GM18861 (cell line): ENCODE data around the gene ZXDC.
A peak's percentile ranks its signal among the peaks of the same experiment; 100 is the strongest.

Source experiments
- ATAC-seq: cut with Tn5 transposase; IDR thresholded peaks from one replicate; pipeline ENCODE4 v1.9.1; 2021; ENCODE audit not compliant: unreplicated experiment

Gene ZXDC

GRCh38 chr3:126476166-126477060 lies 722 bp upstream of the ZXDC start:
- peak; percentile 9 for ATAC-seq

- ATAC-seq: peak; percentile 8
Observed at GRCh38 chr3:126474498-126475412, 936 bp downstream of the ZXDC start.

- no peak for ATAC-seq
Observed at GRCh38 chr3:126473292-126474168, 2.2 kb downstream of the ZXDC start.

GRCh38 chr3:126472277-126473006 lies 3.2 kb downstream of the ZXDC start:
- ATAC-seq: no peak

- ATAC-seq: no peak
Observed at GRCh38 chr3:126469479-126469878, 6.2 kb downstream of the ZXDC start.

GRCh38 chr3:126468028-126468891 lies 7.4 kb downstream of the ZXDC start:
- no peak for ATAC-seq

- no peak for ATAC-seq
Observed at GRCh38 chr3:126467611-126467955, 8.1 kb downstream of the ZXDC start.

GRCh38 chr3:126466886-126467610 lies 8.6 kb downstream of the ZXDC start:
- no peak for ATAC-seq

- no peak for ATAC-seq
Observed at GRCh38 chr3:126465928-126466544, 9.7 kb downstream of the ZXDC start.

GRCh38 chr3:126464997-126465396 lies 10.7 kb downstream of the ZXDC start:
- no peak for ATAC-seq

- no peak for ATAC-seq
Observed at GRCh38 chr3:126464494-126464893, 11.2 kb downstream of the ZXDC start.

GRCh38 chr3:126464093-126464492 lies 11.6 kb downstream of the ZXDC start:
- ATAC-seq: no peak

- no peak for ATAC-seq
Observed at GRCh38 chr3:126463521-126463920, 12.2 kb downstream of the ZXDC start.

- no peak for ATAC-seq
Observed at GRCh38 chr3:126461450-126462070, 14.1 kb downstream of the ZXDC start.

GRCh38 chr3:126460381-126460780 lies 15.3 kb downstream of the ZXDC start:
- ATAC-seq: no peak

- no peak for ATAC-seq
Observed at GRCh38 chr3:126459763-126460127, 15.9 kb downstream of the ZXDC start.

GRCh38 chr3:126459111-126459762 lies 16.5 kb downstream of the ZXDC start:
- ATAC-seq: no peak
